Osteocyte (in vitro differentiated cells): ENCODE results near the gene TMEM164. TPM values are rescaled to one million over a fixed set of nuclear protein-coding genes. Genes with fewer than 3 reads are reported as not detected.

Experiments
- DNase-seq: peaks from one replicate; pipeline ENCODE4 v3.0.0; 2021; ENCODE audit warnings: mixed read lengths; ENCODE audit not compliant: unreplicated experiment; ENCODE audit errors: extremely low spot score
- H3K27ac Mint-ChIP-seq: one replicate; pipeline ENCODE4 v1.8.0; 2021; ENCODE audit warnings: mild to moderate bottlenecking, mixed read lengths; ENCODE audit not compliant: unreplicated experiment
- H3K27me3 Mint-ChIP-seq: one replicate; pipeline ENCODE4 v1.8.0; 2021; ENCODE audit warnings: mixed read lengths; ENCODE audit not compliant: unreplicated experiment
- H3K36me3 Mint-ChIP-seq: one replicate; pipeline ENCODE4 v1.8.0; 2021; ENCODE audit warnings: mixed read lengths; ENCODE audit not compliant: unreplicated experiment
- H3K4me1 Mint-ChIP-seq: one replicate; pipeline ENCODE4 v1.8.0; 2021; ENCODE audit warnings: mixed read lengths; ENCODE audit not compliant: unreplicated experiment
- H3K4me3 Mint-ChIP-seq: one replicate; pipeline ENCODE4 v1.8.0; 2021; ENCODE audit warnings: mild to moderate bottlenecking, moderate library complexity, mixed read lengths; ENCODE audit not compliant: unreplicated experiment
- H3K9me3 Mint-ChIP-seq: one replicate; pipeline ENCODE4 v1.8.0; 2021; ENCODE audit warnings: mixed read lengths; ENCODE audit not compliant: unreplicated experiment
- total RNA-seq: library from RNA; stranded (reverse); gene quantifications from 2 replicates; pipeline ENCODE4 v1.2.1, GENCODE V29; 2021
- TF ChIP-seq, protein P1 (sequence below): fragments of 200-600 bp; sonication (generic); IDR thresholded peaks from 2 replicates; pipeline ENCODE4 v1.5.0; 2021; ENCODE audit warnings: antibody characterized with exemption, mild to moderate bottlenecking, moderate library complexity

TMEM164 gene
- total RNA-seq, 1 donor from 2014 or later: 12.9 TPM

- no peaks in the 10 kb centered on the region for H3K4me1 Mint-ChIP-seq
These were observed 95.0 kb downstream of the TMEM164 start for GRCh38 chrX:110097920-110098319.

GRCh38 chrX:110103344-110103743 lies 100.4 kb downstream of the TMEM164 start:
- peaks cover 2% of the 10 kb centered on the region for H3K4me1 Mint-ChIP-seq
- no peaks in the 10 kb centered on the region for H3K9me3 Mint-ChIP-seq
- no peak overlapping the region for H3K4me3 Mint-ChIP-seq
- DNase-seq: no peak
- TF ChIP-seq, protein P1, sequence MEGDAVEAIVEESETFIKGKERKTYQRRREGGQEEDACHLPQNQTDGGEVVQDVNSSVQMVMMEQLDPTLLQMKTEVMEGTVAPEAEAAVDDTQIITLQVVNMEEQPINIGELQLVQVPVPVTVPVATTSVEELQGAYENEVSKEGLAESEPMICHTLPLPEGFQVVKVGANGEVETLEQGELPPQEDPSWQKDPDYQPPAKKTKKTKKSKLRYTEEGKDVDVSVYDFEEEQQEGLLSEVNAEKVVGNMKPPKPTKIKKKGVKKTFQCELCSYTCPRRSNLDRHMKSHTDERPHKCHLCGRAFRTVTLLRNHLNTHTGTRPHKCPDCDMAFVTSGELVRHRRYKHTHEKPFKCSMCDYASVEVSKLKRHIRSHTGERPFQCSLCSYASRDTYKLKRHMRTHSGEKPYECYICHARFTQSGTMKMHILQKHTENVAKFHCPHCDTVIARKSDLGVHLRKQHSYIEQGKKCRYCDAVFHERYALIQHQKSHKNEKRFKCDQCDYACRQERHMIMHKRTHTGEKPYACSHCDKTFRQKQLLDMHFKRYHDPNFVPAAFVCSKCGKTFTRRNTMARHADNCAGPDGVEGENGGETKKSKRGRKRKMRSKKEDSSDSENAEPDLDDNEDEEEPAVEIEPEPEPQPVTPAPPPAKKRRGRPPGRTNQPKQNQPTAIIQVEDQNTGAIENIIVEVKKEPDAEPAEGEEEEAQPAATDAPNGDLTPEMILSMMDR: no peak
- H3K27ac Mint-ChIP-seq: no peak overlapping the region
- H3K27me3 Mint-ChIP-seq: no peaks in the 10 kb centered on the region
- H3K36me3 Mint-ChIP-seq: no peaks in the 10 kb centered on the region

More at GRCh38 chrX:110097920-110098319, 95.0 kb downstream of the TMEM164 start:
- DNase-seq: no peak
- no peaks in the 10 kb centered on the region for H3K27me3 Mint-ChIP-seq
- TF ChIP-seq, protein P1: no peak
- H3K27ac Mint-ChIP-seq: no peak overlapping the region
- H3K9me3 Mint-ChIP-seq: peaks cover 14% of the 10 kb centered on the region
- peaks cover 7% of the 10 kb centered on the region for H3K36me3 Mint-ChIP-seq
- H3K4me3 Mint-ChIP-seq: no peak overlapping the region

DNA sequence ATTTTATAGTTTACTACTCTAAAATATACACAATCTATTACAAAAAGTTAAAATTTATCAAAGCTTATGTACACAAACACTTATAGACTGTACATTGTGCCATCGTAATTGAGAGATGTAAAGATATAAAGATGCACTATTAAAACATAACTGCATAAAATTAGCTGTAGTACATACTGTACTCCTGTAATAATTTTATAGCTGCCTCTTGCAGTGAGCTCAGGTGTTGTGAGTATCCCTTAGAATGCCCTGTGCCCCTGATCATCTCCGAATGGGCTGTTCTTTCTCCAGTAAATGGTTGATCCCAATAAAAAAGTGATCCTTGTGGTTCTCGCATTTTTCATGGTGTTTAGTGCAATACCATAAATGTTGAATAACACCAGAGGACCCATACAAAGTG lies 101.2 kb downstream of the TMEM164 start:
- no peaks in the 10 kb centered on the region for H3K9me3 Mint-ChIP-seq
- H3K4me1 Mint-ChIP-seq: peaks cover 8% of the 10 kb centered on the region
- H3K27me3 Mint-ChIP-seq: no peaks in the 10 kb centered on the region
- H3K36me3 Mint-ChIP-seq: no peaks in the 10 kb centered on the region
- no peak for DNase-seq
- H3K27ac Mint-ChIP-seq: no peak overlapping the region
- TF ChIP-seq, protein P1: no peak
- no peak overlapping the region for H3K4me3 Mint-ChIP-seq

DNA sequence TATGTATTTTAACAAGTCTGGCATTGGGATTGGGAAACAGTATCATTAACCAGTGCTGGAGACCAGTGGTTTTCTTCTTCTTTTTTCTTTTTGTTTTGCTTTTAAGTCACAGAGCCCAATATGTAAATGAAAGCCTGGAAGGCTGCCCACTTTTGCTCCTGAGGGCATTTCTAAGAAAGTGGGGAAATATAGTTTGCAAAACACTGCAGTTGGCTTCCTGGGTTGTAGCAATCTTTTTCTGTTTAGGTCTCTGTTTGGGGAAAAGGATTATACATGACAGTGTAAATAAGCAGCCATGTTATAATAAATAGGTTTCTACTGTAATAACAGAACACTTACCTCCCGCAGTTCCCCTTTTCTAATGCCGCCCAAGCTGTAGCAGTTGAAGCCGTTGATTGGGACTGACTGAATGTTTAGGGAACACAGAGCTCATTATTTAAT lies 105.5 kb downstream of the TMEM164 start:
- peaks cover 8% of the 10 kb centered on the region for H3K4me1 Mint-ChIP-seq
- DNase-seq: no peak
- H3K9me3 Mint-ChIP-seq: no peaks in the 10 kb centered on the region
- H3K36me3 Mint-ChIP-seq: no peaks in the 10 kb centered on the region
- no peaks in the 10 kb centered on the region for H3K27me3 Mint-ChIP-seq
- no peak overlapping the region for H3K27ac Mint-ChIP-seq
- TF ChIP-seq, protein P1: no peak
- no peak overlapping the region for H3K4me3 Mint-ChIP-seq

GRCh38 chrX:110114260-110114776 lies 111.4 kb downstream of the TMEM164 start:
- no peaks in the 10 kb centered on the region for H3K9me3 Mint-ChIP-seq
- no peaks in the 10 kb centered on the region for H3K27me3 Mint-ChIP-seq
- H3K36me3 Mint-ChIP-seq: no peaks in the 10 kb centered on the region
- DNase-seq: no peak
- TF ChIP-seq, protein P1: no peak
- no peak overlapping the region for H3K4me3 Mint-ChIP-seq
- no peaks in the 10 kb centered on the region for H3K4me1 Mint-ChIP-seq
- H3K27ac Mint-ChIP-seq: no peak overlapping the region
